RWPE1 (cell line): ENCODE results near the gene RFFL.

Experiments
- CTCF ChIA-PET: fragments of 350-600 bp; sonication (Branson Sonifier 250); formaldehyde crosslinking; extraction: SDS; loops from one replicate; lab custom pipeline; 2021; lab: Yijun Ruan, JAX
- POLR2A ChIA-PET: fragments of 400-600 bp; formaldehyde crosslinking; extraction: SDS; loops from one replicate; lab custom pipeline; 2020; ENCODE audit warnings: antibody characterized with exemption; ENCODE audit not compliant: low non-redundant PET; lab: Yijun Ruan, JAX
- DNase-seq: peaks from one replicate; pipeline ENCODE4 v3.0.0; 2012; ENCODE audit warnings: low spot score
- H3K27ac ChIP-seq: fragments of 450-650 bp; 2 replicates; pipeline ENCODE4 v1.5.1; 2017
- CTCF ChIP-seq: fragments of 450-650 bp; conservative IDR thresholded peaks from 2 replicates; pipeline ENCODE4 v1.5.1; 2017; ENCODE audit warnings: low read depth, mild to moderate bottlenecking

The RFFL gene

GRCh38 chr17:35016369-35016768, 47.1 kb downstream of the RFFL start:
- no peak overlapping the region for H3K27ac ChIP-seq
- no peak for TF ChIP-seq CTCF
- ChIA-PET POLR2A (no interaction called here), CTCF (interaction anchor here (0.6 kb wide), 1 partner anchor 773 kb away, joined by 5 read pairs; no protein-coding TSS in a partner anchor)
- DNase-seq = no peak

DNA sequence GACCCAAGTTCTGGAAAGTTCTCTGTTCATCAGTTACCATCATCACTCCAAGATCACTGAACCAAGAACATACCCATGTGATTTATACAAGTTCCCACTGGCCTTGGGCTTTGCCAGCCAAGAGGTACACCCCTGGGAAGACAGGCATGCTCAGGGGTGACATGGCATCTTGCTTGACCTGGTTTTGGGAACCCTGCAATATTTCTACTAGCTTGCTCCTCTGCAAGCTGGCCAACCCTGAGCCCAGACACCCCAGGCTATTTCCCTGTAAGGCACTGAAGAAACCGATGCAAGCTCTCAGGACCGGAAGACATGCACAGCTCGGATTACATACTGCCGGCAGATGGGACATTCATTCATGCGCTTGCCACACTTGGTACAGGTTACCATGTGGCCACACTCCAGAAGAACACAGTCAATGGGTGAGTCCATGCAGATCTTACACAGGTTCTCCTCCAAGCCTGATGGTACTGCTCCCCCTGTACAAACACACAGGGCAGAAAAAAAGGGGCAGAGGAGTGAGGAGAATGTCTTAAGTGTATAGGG, 51.8 kb downstream of the RFFL start:
- H3K27ac ChIP-seq = no peak overlapping the region
- CTCF ChIA-PET = no interaction called here
- no peak for DNase-seq
- TF ChIP-seq CTCF = no peak
- POLR2A ChIA-PET = no interaction called here

- DNase-seq = no peak
- ChIA-PET CTCF (no interaction called here), POLR2A (no interaction called here)
- no peak for TF ChIP-seq CTCF
- H3K27ac ChIP-seq = no peak overlapping the region
These were observed 53.4 kb downstream of the RFFL start for GRCh38 chr17:35010093-35010492.

DNA sequence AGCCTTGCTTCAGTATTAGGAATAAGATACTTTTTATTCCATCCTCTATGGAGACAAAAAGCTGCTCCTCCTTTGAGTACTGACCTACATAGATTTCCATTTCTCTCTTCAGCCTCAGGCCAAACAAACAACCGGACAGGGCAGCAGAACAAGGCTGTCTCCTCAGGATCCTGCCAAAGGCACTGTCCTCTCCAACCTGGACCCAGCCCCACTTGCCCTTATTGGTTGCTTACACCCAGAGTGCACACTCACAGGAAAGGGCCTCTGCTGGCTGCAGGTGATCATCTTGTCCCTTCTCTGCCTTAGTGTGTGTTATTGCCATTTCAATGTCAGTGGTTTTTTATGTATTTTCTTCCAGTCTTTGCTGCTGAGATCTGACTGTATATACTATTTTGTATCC, 56.5 kb downstream of the RFFL start:
- CTCF ChIA-PET = interaction anchor here (0.7 kb wide), 1 partner anchor 28 kb away, joined by 3 read pairs; no protein-coding TSS in a partner anchor
- no peak for TF ChIP-seq CTCF
- DNase-seq = no peak
- no peak overlapping the region for H3K27ac ChIP-seq
- POLR2A ChIA-PET = no interaction called here

- no peak for DNase-seq
- CTCF ChIA-PET = interaction anchor here (0.7 kb wide), 1 partner anchor 28 kb away, joined by 3 read pairs; no protein-coding TSS in a partner anchor
- POLR2A ChIA-PET = no interaction called here
- no peak overlapping the region for H3K27ac ChIP-seq
- TF ChIP-seq CTCF = no peak
These were observed 57.2 kb downstream of the RFFL start for GRCh38 chr17:35006345-35006744.

DNA sequence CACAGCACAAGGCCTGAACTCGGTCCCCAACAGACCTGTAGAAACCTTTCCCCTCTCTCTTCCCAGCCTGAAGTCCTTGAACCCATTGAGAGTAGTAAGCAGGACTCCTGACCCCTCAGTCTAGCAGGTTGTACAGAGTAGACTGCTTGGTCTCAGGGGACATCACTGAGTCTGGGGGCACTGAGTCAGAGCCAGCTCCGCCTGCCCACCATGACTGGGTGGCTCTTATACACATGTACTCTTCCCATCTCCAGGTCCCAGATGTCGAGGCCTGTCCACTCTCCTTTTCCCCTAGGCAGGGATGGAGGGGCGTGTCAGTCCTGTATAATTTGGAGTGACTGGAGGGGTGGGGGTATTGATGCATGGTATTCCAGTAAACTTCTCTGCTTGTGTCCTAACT, 59.7 kb downstream of the RFFL start:
- ChIA-PET POLR2A (no interaction called here), CTCF (no interaction called here)
- no peak for DNase-seq
- H3K27ac ChIP-seq = no peak overlapping the region
- no peak for TF ChIP-seq CTCF
